Measurements from ENCODE around the gene MMP7. TPM values are rescaled to one million over a fixed set of nuclear protein-coding genes. Genes with fewer than 3 reads are reported as not detected.

The MMP7 gene
- total and polyA plus RNA-seq, 2 donors from 2014 or later: 101 to 1,380 TPM

- H3K27ac ChIP-seq (ENCODE audit: low read depth in 2 of 2, low read length in 2 of 2): no peak overlapping the region
- no peaks in the 10 kb centered on the region for H3K27me3 ChIP-seq (ENCODE audit: control insufficient read depth, insufficient read depth, low read length)
- no peaks in the 10 kb centered on the region for H3K4me1 ChIP-seq (ENCODE audit: control insufficient read depth in 2 of 3, insufficient read depth in 2 of 3, low read depth in 1 of 3, low read length in 3 of 3)
- no peak for FAIRE-seq
- no peak overlapping the region for H3K9ac ChIP-seq (ENCODE audit: low read length in 3 of 3)
- TF ChIP-seq, protein P1, sequence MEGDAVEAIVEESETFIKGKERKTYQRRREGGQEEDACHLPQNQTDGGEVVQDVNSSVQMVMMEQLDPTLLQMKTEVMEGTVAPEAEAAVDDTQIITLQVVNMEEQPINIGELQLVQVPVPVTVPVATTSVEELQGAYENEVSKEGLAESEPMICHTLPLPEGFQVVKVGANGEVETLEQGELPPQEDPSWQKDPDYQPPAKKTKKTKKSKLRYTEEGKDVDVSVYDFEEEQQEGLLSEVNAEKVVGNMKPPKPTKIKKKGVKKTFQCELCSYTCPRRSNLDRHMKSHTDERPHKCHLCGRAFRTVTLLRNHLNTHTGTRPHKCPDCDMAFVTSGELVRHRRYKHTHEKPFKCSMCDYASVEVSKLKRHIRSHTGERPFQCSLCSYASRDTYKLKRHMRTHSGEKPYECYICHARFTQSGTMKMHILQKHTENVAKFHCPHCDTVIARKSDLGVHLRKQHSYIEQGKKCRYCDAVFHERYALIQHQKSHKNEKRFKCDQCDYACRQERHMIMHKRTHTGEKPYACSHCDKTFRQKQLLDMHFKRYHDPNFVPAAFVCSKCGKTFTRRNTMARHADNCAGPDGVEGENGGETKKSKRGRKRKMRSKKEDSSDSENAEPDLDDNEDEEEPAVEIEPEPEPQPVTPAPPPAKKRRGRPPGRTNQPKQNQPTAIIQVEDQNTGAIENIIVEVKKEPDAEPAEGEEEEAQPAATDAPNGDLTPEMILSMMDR (IDR thresholded peaks at IDR 0.05; ENCODE audit: borderline replicate concordance, extremely low read depth, insufficient read depth): no peak
- H3K9me3 ChIP-seq (ENCODE audit: control insufficient read depth in 2 of 3, insufficient read depth in 1 of 3, low read length in 3 of 3): no peaks in the 10 kb centered on the region
- intact Hi-C loops (cut with DNase I): no loop called here
- H3K4me3 ChIP-seq (ENCODE audit: low read length in 3 of 3): no peak overlapping the region
- H3K36me3 ChIP-seq (ENCODE audit: control insufficient read depth in 2 of 3, insufficient read depth in 3 of 3, low read length in 3 of 3): no peaks in the 10 kb centered on the region
- no peak for DNase-seq
These were observed 43.3 kb downstream of the MMP7 start for GRCh38 chr11:102487214-102487613.

GRCh38 chr11:102486584-102486983, 44.0 kb downstream of the MMP7 start:
- Histone ChIP-seq H3K27ac (ENCODE audit: low read depth in 2 of 2, low read length in 2 of 2) (no peak overlapping the region), H3K9ac (ENCODE audit: low read length in 3 of 3) (no peak overlapping the region), H3K4me1 (ENCODE audit: control insufficient read depth in 2 of 3, insufficient read depth in 2 of 3, low read depth in 1 of 3, low read length in 3 of 3) (no peaks in the 10 kb centered on the region), H3K27me3 (ENCODE audit: control insufficient read depth, insufficient read depth, low read length) (no peaks in the 10 kb centered on the region), H3K9me3 (ENCODE audit: control insufficient read depth in 2 of 3, insufficient read depth in 1 of 3, low read length in 3 of 3) (no peaks in the 10 kb centered on the region), H3K4me3 (ENCODE audit: low read length in 3 of 3) (no peak overlapping the region), H3K36me3 (ENCODE audit: control insufficient read depth in 2 of 3, insufficient read depth in 3 of 3, low read length in 3 of 3) (no peaks in the 10 kb centered on the region)
- TF ChIP-seq, protein P1 (IDR thresholded peaks at IDR 0.05; ENCODE audit: borderline replicate concordance, extremely low read depth, insufficient read depth): no peak
- DNase-seq (no peak), FAIRE-seq (no peak)
- intact Hi-C loops (cut with DNase I): no loop called here

- DNase-seq (no peak), FAIRE-seq (no peak)
- TF ChIP-seq, protein P1 (IDR thresholded peaks at IDR 0.05; ENCODE audit: borderline replicate concordance, extremely low read depth, insufficient read depth): no peak
- no peaks in the 10 kb centered on the region for H3K4me1 ChIP-seq (ENCODE audit: control insufficient read depth in 2 of 3, insufficient read depth in 2 of 3, low read depth in 1 of 3, low read length in 3 of 3)
- H3K36me3 ChIP-seq (ENCODE audit: control insufficient read depth in 2 of 3, insufficient read depth in 3 of 3, low read length in 3 of 3): no peaks in the 10 kb centered on the region
- no peak overlapping the region for H3K4me3 ChIP-seq (ENCODE audit: low read length in 3 of 3)
- no peak overlapping the region for H3K9ac ChIP-seq (ENCODE audit: low read length in 3 of 3)
- intact Hi-C loops (cut with DNase I): no loop called here
- no peaks in the 10 kb centered on the region for H3K9me3 ChIP-seq (ENCODE audit: control insufficient read depth in 2 of 3, insufficient read depth in 1 of 3, low read length in 3 of 3)
- H3K27me3 ChIP-seq (ENCODE audit: control insufficient read depth, insufficient read depth, low read length): no peaks in the 10 kb centered on the region
- no peak overlapping the region for H3K27ac ChIP-seq (ENCODE audit: low read depth in 2 of 2, low read length in 2 of 2)
These were observed 45.3 kb downstream of the MMP7 start for GRCh38 chr11:102485095-102485722.

DNA sequence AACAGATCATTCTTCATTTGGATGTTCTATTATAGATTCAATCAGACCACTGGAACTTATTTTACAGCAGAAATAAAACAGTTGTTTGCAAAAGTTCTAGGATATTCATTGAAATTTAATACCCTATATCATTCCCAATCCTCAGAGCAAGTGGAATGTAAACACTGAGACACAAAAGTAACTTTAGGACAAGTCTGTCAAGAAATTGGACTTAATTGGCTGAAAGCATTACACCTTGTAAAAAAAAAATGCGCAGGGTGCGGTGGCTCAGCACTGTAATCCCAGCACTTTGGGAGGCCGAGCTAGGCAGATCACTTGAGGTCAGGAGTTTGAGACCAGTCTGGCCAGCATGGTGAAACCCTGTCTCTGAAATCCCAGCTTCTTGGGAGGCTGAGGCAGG, 48.1 kb downstream of the MMP7 start:
- FAIRE-seq: no peak
- H3K27ac ChIP-seq (ENCODE audit: low read depth in 2 of 2, low read length in 2 of 2): no peak overlapping the region
- intact Hi-C loops (cut with DNase I): no loop called here

More for the DNA sequence above, 48.1 kb downstream of the MMP7 start:
- H3K9me3 ChIP-seq (ENCODE audit: control insufficient read depth in 2 of 3, insufficient read depth in 1 of 3, low read length in 3 of 3): no peaks in the 10 kb centered on the region
- H3K27me3 ChIP-seq (ENCODE audit: control insufficient read depth, insufficient read depth, low read length): no peaks in the 10 kb centered on the region
- TF ChIP-seq, protein P1 (IDR thresholded peaks at IDR 0.05; ENCODE audit: borderline replicate concordance, extremely low read depth, insufficient read depth): no peak
- H3K4me1 ChIP-seq (ENCODE audit: control insufficient read depth in 2 of 3, insufficient read depth in 2 of 3, low read depth in 1 of 3, low read length in 3 of 3): no peaks in the 10 kb centered on the region
- no peak overlapping the region for H3K4me3 ChIP-seq (ENCODE audit: low read length in 3 of 3)
- no peak overlapping the region for H3K9ac ChIP-seq (ENCODE audit: low read length in 3 of 3)
- no peaks in the 10 kb centered on the region for H3K36me3 ChIP-seq (ENCODE audit: control insufficient read depth in 2 of 3, insufficient read depth in 3 of 3, low read length in 3 of 3)
- DNase-seq: no peak
